ENCODE data around the gene SGCE.

Gene SGCE

GRCh38 chr7:94565247-94565894 is 90.6 kb downstream of the SGCE start:
- Histone ChIP-seq H3F3A (ENCODE audit: insufficient read depth, low read length) (no peaks in the 10 kb centered on the region), H2AFZ (ENCODE audit: low read length) (no peak overlapping the region), H3K9ac (ENCODE audit: low read length) (no peak overlapping the region), H3K4me1 (ENCODE audit: insufficient read depth, low read length, severe bottlenecking) (no peaks in the 10 kb centered on the region), H3K4me2 (ENCODE audit: low read length) (no peak overlapping the region), H3K4me3 (ENCODE audit: low read depth, low read length, poor library complexity, severe bottlenecking) (no peak overlapping the region), H3K27ac (ENCODE audit: low read depth, low read length, poor library complexity, severe bottlenecking) (no peak overlapping the region), H3K9me2 (ENCODE audit: low read depth, low read length) (no peaks in the 10 kb centered on the region), H3K36me3 (ENCODE audit: insufficient read depth, low read length) (no peaks in the 10 kb centered on the region), H4K20me1 (ENCODE audit: insufficient read depth, low read length) (no peaks in the 10 kb centered on the region), H3K27me3 (ENCODE audit: insufficient read depth, low read length) (no peaks in the 10 kb centered on the region), H3K79me2 (ENCODE audit: insufficient read depth, low read length) (no peaks in the 10 kb centered on the region), H3K9me3 (ENCODE audit: low read length) (no peaks in the 10 kb centered on the region)
- TF ChIP-seq CTCF (IDR thresholded peaks at IDR 0.05; ENCODE audit: low read length) (no peak), EZH2 (IDR thresholded peaks at IDR 0.05; ENCODE audit: borderline replicate concordance, low read length) (no peak)

- Histone ChIP-seq H4K20me1 (ENCODE audit: insufficient read depth, low read length) (no peaks in the 10 kb centered on the region), H3K27ac (ENCODE audit: low read depth, low read length, poor library complexity, severe bottlenecking) (no peak overlapping the region), H3K9me3 (ENCODE audit: low read length) (no peaks in the 10 kb centered on the region), H3K4me3 (ENCODE audit: low read depth, low read length, poor library complexity, severe bottlenecking) (no peak overlapping the region), H3K27me3 (ENCODE audit: insufficient read depth, low read length) (no peaks in the 10 kb centered on the region), H3K4me1 (ENCODE audit: insufficient read depth, low read length, severe bottlenecking) (peaks cover 3% of the 10 kb centered on the region), H3F3A (ENCODE audit: insufficient read depth, low read length) (no peaks in the 10 kb centered on the region), H3K36me3 (ENCODE audit: insufficient read depth, low read length) (peaks cover 8% of the 10 kb centered on the region; the same call in 1 of the 2 replicates), H3K9me2 (ENCODE audit: low read depth, low read length) (no peaks in the 10 kb centered on the region), H3K79me2 (ENCODE audit: insufficient read depth, low read length) (no peaks in the 10 kb centered on the region), H2AFZ (ENCODE audit: low read length) (no peak overlapping the region), H3K4me2 (ENCODE audit: low read length) (no peak overlapping the region), H3K9ac (ENCODE audit: low read length) (no peak overlapping the region)
- TF ChIP-seq EZH2 (IDR thresholded peaks at IDR 0.05; ENCODE audit: borderline replicate concordance, low read length) = no peak
- TF ChIP-seq CTCF (IDR thresholded peaks at IDR 0.05; ENCODE audit: low read length) = no peak
Observed at GRCh38 chr7:94562525-94562924, 93.4 kb downstream of the SGCE start.

GRCh38 chr7:94561841-94562514 is 94.0 kb downstream of the SGCE start:
- H4K20me1 ChIP-seq (ENCODE audit: insufficient read depth, low read length) = no peaks in the 10 kb centered on the region
- H3K79me2 ChIP-seq (ENCODE audit: insufficient read depth, low read length) = no peaks in the 10 kb centered on the region
- no peak overlapping the region for H2AFZ ChIP-seq (ENCODE audit: low read length)
- TF ChIP-seq CTCF (IDR thresholded peaks at IDR 0.05; ENCODE audit: low read length) (no peak), EZH2 (IDR thresholded peaks at IDR 0.05; ENCODE audit: borderline replicate concordance, low read length) (no peak)
- H3F3A ChIP-seq (ENCODE audit: insufficient read depth, low read length) = no peaks in the 10 kb centered on the region
- H3K9me2 ChIP-seq (ENCODE audit: low read depth, low read length) = no peaks in the 10 kb centered on the region
- H3K4me2 ChIP-seq (ENCODE audit: low read length) = no peak overlapping the region
- H3K9ac ChIP-seq (ENCODE audit: low read length) = no peak overlapping the region
- H3K27me3 ChIP-seq (ENCODE audit: insufficient read depth, low read length) = no peaks in the 10 kb centered on the region
- H3K9me3 ChIP-seq (ENCODE audit: low read length) = no peaks in the 10 kb centered on the region
- peaks cover 13% of the 10 kb centered on the region; the same call in 1 of the 2 replicates for H3K36me3 ChIP-seq (ENCODE audit: insufficient read depth, low read length)
- H3K4me3 ChIP-seq (ENCODE audit: low read depth, low read length, poor library complexity, severe bottlenecking) = no peak overlapping the region
- peaks cover 8% of the 10 kb centered on the region for H3K4me1 ChIP-seq (ENCODE audit: insufficient read depth, low read length, severe bottlenecking)
- H3K27ac ChIP-seq (ENCODE audit: low read depth, low read length, poor library complexity, severe bottlenecking) = no peak overlapping the region

Measured in OCI-LY1 (cell line).